HG03558 (cell line): ENCODE measurements around the gene PDLIM7.

Source experiments
- ATAC-seq: cut with Tn5 transposase; IDR thresholded peaks from one replicate; pipeline ENCODE4 v1.9.1; 2021; ENCODE audit warnings: moderate number of reproducible peaks; ENCODE audit not compliant: unreplicated experiment; ENCODE audit errors: extremely low read depth

PDLIM7 gene

GRCh38 chr5:177434437-177434836, 63.0 kb downstream of the PDLIM7 start:
- no peak for ATAC-seq

GRCh38 chr5:177433658-177434217, 63.7 kb downstream of the PDLIM7 start:
- no peak for ATAC-seq
